ENCODE data around the gene WDR6. TPM values are rescaled to one million over a fixed set of nuclear protein-coding genes. Genes with fewer than 3 reads are reported as not detected.

Gene WDR6
- total and polyA plus RNA-seq, 4 donors = 80.3 to 138 (median 109) TPM

Small RNAs within 50 kb of the gene (small RNA-seq; reads per million reads assigned to genes)
- gene MIR191 (ENCODE audit: low replicate concordance) (4,388 reads per million, percentile 100 among the genes with 10 or more reads in this experiment), gene MIR425 (ENCODE audit: low replicate concordance) (71.3 reads per million, percentile 98 among the genes with 10 or more reads in this experiment)

Other genes with a start within 250 kb of the WDR6 start
- gene PRKAR2A, start 159.5 kb upstream of the WDR6 start, total RNA-seq = 10 to 100 TPM; 24.2 to 72.8 TPM
- gene PRKAR2A, start 159.5 kb upstream of the WDR6 start, polyA plus RNA-seq = 10 to 100 TPM; 10.3 to 16.7 TPM
- 10 to 100 TPM in 1 of 2 donors, 1 to 10 TPM in 1; 8.1 to 19.3 TPM for gene SLC25A20, start 108.5 kb upstream of the WDR6 start, total RNA-seq
- gene SLC25A20, start 108.5 kb upstream of the WDR6 start, polyA plus RNA-seq = 10 to 100 TPM; 12.1 to 17.1 TPM
- 10 to 100 TPM; 83.3 to 97.6 TPM for gene ARIH2, start 88.5 kb upstream of the WDR6 start, total RNA-seq
- 10 to 100 TPM; 33.1 to 47.9 TPM for gene ARIH2, start 88.5 kb upstream of the WDR6 start, polyA plus RNA-seq
- 10 to 100 TPM; 58.8 to 66.4 TPM for gene P4HTM, start 17.1 kb upstream of the WDR6 start, total RNA-seq
- gene P4HTM, start 17.1 kb upstream of the WDR6 start, polyA plus RNA-seq = 10 to 100 TPM; 36.0 to 36.2 TPM
- 10 to 100 TPM; 37.7 to 39.5 TPM for gene DALRD3, start 11.2 kb downstream of the WDR6 start, total RNA-seq
- 10 to 100 TPM; 24.3 to 28.8 TPM for gene DALRD3, start 11.2 kb downstream of the WDR6 start, polyA plus RNA-seq
- gene NDUFAF3, start 14.7 kb downstream of the WDR6 start, total RNA-seq = 100 to 1,000 TPM in 1 of 2 donors, 10 to 100 TPM in 1; 49.9 to 115 TPM
- 100 to 1,000 TPM; 105 to 143 TPM for gene NDUFAF3, start 14.7 kb downstream of the WDR6 start, polyA plus RNA-seq
- 100 to 1,000 TPM; 166 to 216 TPM for gene IMPDH2, start 22.0 kb downstream of the WDR6 start, total RNA-seq
- gene IMPDH2, start 22.0 kb downstream of the WDR6 start, polyA plus RNA-seq = 100 to 1,000 TPM; 129 to 154 TPM
- 10 to 100 TPM; 67.7 to 76.0 TPM for gene QRICH1, start 86.7 kb downstream of the WDR6 start, total RNA-seq
- 10 to 100 TPM; 35.1 to 38.2 TPM for gene QRICH1, start 86.7 kb downstream of the WDR6 start, polyA plus RNA-seq
- gene QARS1, start 97.4 kb downstream of the WDR6 start, total RNA-seq = 100 to 1,000 TPM; 191 to 223 TPM
- gene QARS1, start 97.4 kb downstream of the WDR6 start, polyA plus RNA-seq = 100 to 1,000 TPM; 172 to 234 TPM
- gene USP19, start 113.4 kb downstream of the WDR6 start, total RNA-seq = 10 to 100 TPM; 49.9 to 63.1 TPM
- 10 to 100 TPM; 20.3 to 30.2 TPM for gene USP19, start 113.4 kb downstream of the WDR6 start, polyA plus RNA-seq
- gene LAMB2, start 125.7 kb downstream of the WDR6 start, total RNA-seq = 100 to 1,000 TPM; 291 to 616 TPM
- gene LAMB2, start 125.7 kb downstream of the WDR6 start, polyA plus RNA-seq = 100 to 1,000 TPM; 153 to 331 TPM
- gene CCDC71, start 158.9 kb downstream of the WDR6 start, total RNA-seq = 10 to 100 TPM; 13.9 to 23.8 TPM
- 10 to 100 TPM; 16.3 to 29.3 TPM for gene CCDC71, start 158.9 kb downstream of the WDR6 start, polyA plus RNA-seq
- 10 to 100 TPM; 29.6 to 32.0 TPM for gene KLHDC8B, start 164.2 kb downstream of the WDR6 start, total RNA-seq
- 10 to 100 TPM; 19.4 to 32.5 TPM for gene KLHDC8B, start 164.2 kb downstream of the WDR6 start, polyA plus RNA-seq

Data from lung (tissue), 5 donors.